B cell (primary cell): ENCODE results near the gene NHS. TPM values are rescaled to one million over a fixed set of nuclear protein-coding genes. Genes with fewer than 3 reads are reported as not detected.

ENCODE experiments used
- ATAC-seq: fragments of 200-7000 bp; cut with Tn5 transposase; one replicate; pipeline ENCODE4 v1.10.0; 2021; ENCODE audit warnings: low read depth, mild to moderate bottlenecking, moderate number of reproducible peaks, moderate library complexity
- CTCF ChIA-PET: fragments of 350-600 bp; sonication (Branson Sonifier 250); formaldehyde crosslinking; loops from one replicate; lab custom pipeline; 2021; ENCODE audit warnings: antibody characterized with exemption, inconsistent platforms; lab: Charles Lee
- POLR2A ChIA-PET: fragments of 350-600 bp; sonication (Branson Sonifier 250); formaldehyde crosslinking; loops from one replicate; lab custom pipeline; 2021; ENCODE audit warnings: antibody characterized with exemption; lab: Charles Lee
- DNase-seq: peaks from one replicate; pipeline ENCODE4 v3.0.0; 2013
- H2AFZ ChIP-seq: 2 replicates; pipeline ENCODE4 v1.6.1; 2012; ENCODE audit warnings: mild to moderate bottlenecking, low read depth, low read length; ENCODE audit not compliant: insufficient read depth, poor library complexity, severe bottlenecking
- H3K27ac ChIP-seq, 2 donors: 1 replicate in 1 of 2; 2 replicates in 1 of 2; pipeline ENCODE4 v1.5.1; 2012 to 2013; ENCODE audit warnings: low read length in 2 of 2, mild to moderate bottlenecking in 2 of 2, moderate library complexity in 1 of 2
- H3K27me3 ChIP-seq, 4 experiments: fragments of 200-600 bp in 1 of 4; sonication (generic) in 1 of 4; replicated peaks in 1 of 4; 1 replicate in 2 of 4; 2 replicates in 2 of 4; pipeline versions ENCODE4 v1.6.1 to v1.7.0; 2013 to 2016; ENCODE audit warnings: low read length in 3 of 4, mild to moderate bottlenecking in 2 of 4, mixed read lengths in 1 of 4, moderate library complexity in 1 of 4; ENCODE audit not compliant: insufficient read depth in 4 of 4, control insufficient read depth in 3 of 4; ENCODE audit errors: control extremely low read depth in 1 of 4
- H3K36me3 ChIP-seq, 2 experiments: replicated peaks in 1 of 2; 1 replicate in 1 of 2; 2 replicates in 1 of 2; pipeline versions ENCODE4 v1.6.1 to v1.7.1; 2013; ENCODE audit warnings: low read length in 1 of 2; ENCODE audit not compliant: insufficient read depth in 2 of 2, control insufficient read depth in 1 of 2; ENCODE audit errors: control extremely low read depth in 1 of 2, extremely low read depth in 1 of 2
- H3K4me1 ChIP-seq, 2 donors: fragments of 200-600 bp in 1 of 2; sonication (generic) in 1 of 2; 1 replicate in 1 of 2; 2 replicates in 1 of 2; pipeline versions ENCODE4 v1.5.1 to v1.6.1; 2013 to 2017; ENCODE audit warnings: low read length in 2 of 2; ENCODE audit not compliant: control insufficient read depth in 2 of 2, insufficient read depth in 2 of 2
- H3K4me2 ChIP-seq: replicated peaks from 2 replicates; pipeline ENCODE3; 2012; ENCODE audit warnings: mild to moderate bottlenecking, low read depth, low read length; ENCODE audit not compliant: poor library complexity, severe bottlenecking
- H3K4me3 ChIP-seq, 5 experiments: fragments of 200-600 bp in 1 of 5; sonication (generic) in 1 of 5; 1 replicate in 3 of 5; 2 replicates in 2 of 5; pipeline versions ENCODE4 v1.5.1 to v1.7.0; 2011 to 2016; ENCODE audit warnings: low read length in 4 of 5, mild to moderate bottlenecking in 4 of 5, low read depth in 2 of 5, control low read depth in 1 of 5, moderate library complexity in 1 of 5; ENCODE audit not compliant: insufficient read depth in 1 of 5; ENCODE audit errors: control extremely low read depth in 1 of 5, extremely low read depth in 1 of 5
- H3K79me2 ChIP-seq: fragments of 200-600 bp; sonication (generic); one replicate; pipeline ENCODE4 v1.6.0; 2016; ENCODE audit warnings: low read length; ENCODE audit not compliant: control insufficient read depth, insufficient read depth
- H3K9ac ChIP-seq: fragments of 200-600 bp; sonication (generic); 2 replicates; pipeline ENCODE4 v1.6.1; 2017; ENCODE audit warnings: mild to moderate bottlenecking, low read length, moderate library complexity
- H3K9me3 ChIP-seq, 3 donors: one replicate each; pipeline versions ENCODE4 v1.6.1 to v1.7.1; 2013; ENCODE audit warnings: low read length in 2 of 3; ENCODE audit not compliant: control insufficient read depth in 2 of 3, insufficient read depth in 1 of 3; ENCODE audit errors: control extremely low read depth in 1 of 3
- H4K20me1 ChIP-seq: 2 replicates; pipeline ENCODE4 v1.6.0; 2012; ENCODE audit warnings: mild to moderate bottlenecking, low read length; ENCODE audit not compliant: insufficient read depth, control insufficient read depth, poor library complexity, severe bottlenecking
- H3K27ac Mint-ChIP-seq: one replicate; pipeline ENCODE4 v1.8.0; 2021; ENCODE audit warnings: mixed read lengths
- H3K27me3 Mint-ChIP-seq: one replicate; pipeline ENCODE4 v1.8.0; 2021; ENCODE audit warnings: mixed read lengths
- H3K4me1 Mint-ChIP-seq: one replicate; pipeline ENCODE4 v1.8.0; 2021; ENCODE audit warnings: mixed read lengths
- H3K4me3 Mint-ChIP-seq: one replicate; pipeline ENCODE4 v1.8.0; 2021; ENCODE audit warnings: mixed read lengths
- H3K9me3 Mint-ChIP-seq: one replicate; pipeline ENCODE4 v1.8.0; 2022; ENCODE audit warnings: mixed read lengths; ENCODE audit not compliant: insufficient read depth
- CTCF ChIP-seq: fragments of 200-600 bp; IDR thresholded peaks from one replicate; pipeline ENCODE4 v1.8.0; 2022; ENCODE audit warnings: antibody characterized with exemption, mild to moderate bottlenecking
- EZH2 ChIP-seq: IDR thresholded peaks from 2 replicates; pipeline ENCODE4 v1.6.1; 2012; ENCODE audit warnings: borderline replicate concordance, low read depth, mild to moderate bottlenecking, moderate library complexity, low read length; ENCODE audit not compliant: insufficient read depth, poor library complexity, severe bottlenecking
- WGBS: methylation state at CpG from one replicate; pipeline ENCODE4 v1.1.5; 2013; ENCODE audit warnings: missing lambda C conversion rate; ENCODE audit not compliant: insufficient coverage; 5-methylcytosine and 5-hydroxymethylcytosine counted together
- intact Hi-C: fragments of 100-400 bp; cut with micrococcal nuclease; formaldehyde crosslinking; loops from one replicate; pipeline ENCODE4 v1.10.0; 2022
- polyA plus RNA-seq: library from polyadenylated mRNA; depleted of rRNA; stranded (reverse); fragments of >200 nt; gene quantifications from 2 replicates; pipeline ENCODE4 v1.2.3, GENCODE V29; 2012
- total RNA-seq, 2 donors: library from RNA; stranded (reverse); fragments of 120-200 nt in 1 of 2; gene quantifications; 1 replicate in 1 of 2; 2 replicates in 1 of 2; pipeline versions ENCODE4 v1.2.3 to v1.2.4, GENCODE V29; 2013 to 2022

Gene NHS
- total and polyA plus RNA-seq, 2 donors (not counting 1 experiment from before 2014, with no cell fraction given): not detected

- H3K27ac Mint-ChIP-seq: no peak overlapping the region
- no peak overlapping the region for H3K9ac ChIP-seq
- H3K4me1 ChIP-seq: no peaks in the 10 kb centered on the region
- H3K9me3 ChIP-seq: no peaks in the 10 kb centered on the region
- H2AFZ ChIP-seq: no peak overlapping the region
- intact Hi-C loops: no loop called here
- H3K27me3 Mint-ChIP-seq: no peaks in the 10 kb centered on the region
- POLR2A ChIA-PET: no interaction called here
- H3K27me3 ChIP-seq: no peaks in the 10 kb centered on the region
- no peak for TF ChIP-seq CTCF
- no peak for TF ChIP-seq EZH2
- CTCF ChIA-PET: no interaction called here
- no peak overlapping the region for H3K4me3 Mint-ChIP-seq
- no peak overlapping the region for H3K4me2 ChIP-seq
- no CpG with 5 or more reads among the region's 6 CpGs for WGBS
- ATAC-seq (no peak), DNase-seq (no peak)
- no peaks in the 10 kb centered on the region for H3K9me3 Mint-ChIP-seq
- H3K4me1 Mint-ChIP-seq: no peaks in the 10 kb centered on the region
- no peaks in the 10 kb centered on the region for H3K79me2 ChIP-seq
- H3K4me3 ChIP-seq: no peak overlapping the region
- no peaks in the 10 kb centered on the region for H4K20me1 ChIP-seq
- H3K36me3 ChIP-seq: no peaks in the 10 kb centered on the region
- H3K27ac ChIP-seq: no peak overlapping the region
Observed at GRCh38 chrX:17425136-17425535, 50.1 kb downstream of the NHS start.

DNA sequence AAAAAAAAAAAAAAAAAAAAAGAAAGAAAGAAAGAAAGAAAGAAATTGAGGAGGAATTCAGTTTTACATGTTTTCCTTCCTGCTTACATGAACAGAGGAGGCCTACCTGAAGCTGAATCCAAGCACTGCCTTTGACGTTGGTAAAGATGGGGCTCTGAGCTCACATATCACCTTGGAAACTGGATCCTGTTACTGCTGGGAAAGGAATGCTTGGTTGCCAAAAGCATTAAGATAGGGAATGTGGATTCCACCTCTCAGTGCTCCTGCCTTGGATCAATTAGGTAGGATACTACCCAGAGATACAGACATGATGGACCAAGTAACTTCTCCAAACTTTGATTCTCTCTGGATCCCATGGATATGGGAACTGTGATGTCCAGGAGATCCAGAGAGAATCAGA is 50.6 kb downstream of the NHS start:
- H3K4me1 ChIP-seq: no peaks in the 10 kb centered on the region
- no peak overlapping the region for H3K9ac ChIP-seq
- DNase-seq: no peak
- no peak for TF ChIP-seq EZH2
- no peak for TF ChIP-seq CTCF
- H3K27me3 ChIP-seq: no peaks in the 10 kb centered on the region
- no peaks in the 10 kb centered on the region for H3K9me3 ChIP-seq
- H3K4me2 ChIP-seq: no peak overlapping the region
- no peaks in the 10 kb centered on the region for H3K36me3 ChIP-seq
- Mint-ChIP-seq H3K9me3 (no peaks in the 10 kb centered on the region), H3K4me1 (no peaks in the 10 kb centered on the region), H3K27me3 (no peaks in the 10 kb centered on the region), H3K4me3 (no peak overlapping the region), H3K27ac (no peak overlapping the region)
- intact Hi-C loops: no loop called here
- POLR2A ChIA-PET: no interaction called here
- no peak overlapping the region for H2AFZ ChIP-seq
- WGBS: no CpG with 5 or more reads among the region's 1 CpG
- no peak overlapping the region for H3K4me3 ChIP-seq
- H4K20me1 ChIP-seq: no peaks in the 10 kb centered on the region
- no peaks in the 10 kb centered on the region for H3K79me2 ChIP-seq
- ATAC-seq: no peak
- no peak overlapping the region for H3K27ac ChIP-seq
- CTCF ChIA-PET: no interaction called here
